H1 (cell line): ENCODE measurements around the gene KIR2DL4. TPM values are rescaled to one million over a fixed set of nuclear protein-coding genes. Genes with fewer than 3 reads are reported as not detected.
"Not testable (repeated sequence)": the region's sequence is repeated elsewhere in the genome, so short reads cannot be mapped to it uniquely, and the experiment has no call there.

ENCODE experiments used
- CTCF ChIA-PET: fragments of 300-600 bp; sonication (Branson Sonifier 250); formaldehyde crosslinking; loops from one replicate; lab custom pipeline; 2021; ENCODE audit not compliant: partially characterized antibody; lab: Charles Lee
- POLR2A ChIA-PET: fragments of 300-600 bp; sonication (Branson Sonifier 250); formaldehyde crosslinking; loops from one replicate; lab custom pipeline; 2021; ENCODE audit warnings: inconsistent platforms; ENCODE audit not compliant: partially characterized antibody; lab: Charles Lee
- DNase-seq, 2 experiments: peaks; one replicate each; pipeline versions ENCODE4 v3.0.0 to v3.0.0-alpha.2; 2010 to 2022; ENCODE audit warnings: low spot score in 2 of 2, low read depth in 1 of 2, mixed read lengths in 1 of 2
- FAIRE-seq: peaks from 2 replicates; lab custom pipeline; 2011; peaks lifted over from hg19 to GRCh38; lab: Jason Lieb, UNC
- H2AFZ ChIP-seq: 2 replicates; pipeline ENCODE4 v1.8.1; 2012; ENCODE audit warnings: low read length, inconsistent platforms
- H2AK5ac ChIP-seq: 2 replicates; pipeline ENCODE4 v1.6.1; 2013; ENCODE audit warnings: low read depth, low read length
- H2BK120ac ChIP-seq: replicated peaks from 2 replicates; pipeline ENCODE3; 2013; ENCODE audit warnings: low read depth, low read length, inconsistent platforms
- H2BK12ac ChIP-seq: 2 replicates; pipeline ENCODE4 v1.6.1; 2013; ENCODE audit warnings: low read depth, low read length
- H2BK15ac ChIP-seq: 2 replicates; pipeline ENCODE4 v1.6.1; 2013; ENCODE audit warnings: low read length
- H2BK20ac ChIP-seq: 2 replicates; pipeline ENCODE4 v1.6.1; 2013; ENCODE audit warnings: low read length
- H2BK5ac ChIP-seq: 2 replicates; pipeline ENCODE4 v1.6.1; 2013; ENCODE audit warnings: low read depth, low read length
- H3K14ac ChIP-seq: 2 replicates; pipeline ENCODE4 v1.6.1; 2013; ENCODE audit warnings: inconsistent platforms; ENCODE audit not compliant: insufficient read length
- H3K18ac ChIP-seq: 2 replicates; pipeline ENCODE4 v1.6.1; 2013; ENCODE audit warnings: low read length; ENCODE audit errors: extremely low read depth
- H3K23ac ChIP-seq: 2 replicates; pipeline ENCODE4 v1.6.1; 2013; ENCODE audit warnings: inconsistent platforms; ENCODE audit not compliant: insufficient read length
- H3K23me2 ChIP-seq: 2 replicates; pipeline ENCODE4 v1.6.1; 2013; ENCODE audit warnings: low read depth, low read length
- H3K27ac ChIP-seq: 2 replicates; pipeline ENCODE4 v1.6.1; 2011; ENCODE audit warnings: low read depth, low read length, inconsistent platforms
- H3K27me3 ChIP-seq, 4 experiments: replicated peaks in 1 of 4; 1 replicate in 1 of 4; 2 replicates in 3 of 4; pipeline versions ENCODE4 v1.6.1 to v1.8.1; 2011 to 2013; ENCODE audit warnings: low read length in 3 of 4, mild to moderate bottlenecking in 3 of 4, inconsistent platforms in 2 of 4, mixed read lengths in 2 of 4, moderate library complexity in 1 of 4; ENCODE audit not compliant: control insufficient read depth in 3 of 4, insufficient read depth in 3 of 4; ENCODE audit errors: extremely low read depth in 1 of 4
- H3K36me3 ChIP-seq, 4 experiments: 2 replicates each; pipeline versions ENCODE4 v1.6.1 to v1.8.1; 2011 to 2013; ENCODE audit warnings: mild to moderate bottlenecking in 4 of 4, low read length in 3 of 4, moderate library complexity in 2 of 4, control low read depth in 1 of 4, inconsistent platforms in 1 of 4; ENCODE audit not compliant: insufficient read depth in 4 of 4, control insufficient read depth in 2 of 4
- H3K4ac ChIP-seq: replicated peaks from 2 replicates; pipeline ENCODE3; 2013; ENCODE audit warnings: low read length, low read depth, mixed read lengths, inconsistent platforms; ENCODE audit not compliant: insufficient read length
- H3K4me1 ChIP-seq, 4 experiments: replicated peaks in 1 of 4; 1 replicate in 1 of 4; 2 replicates in 3 of 4; pipeline versions ENCODE4 v1.6.1 to v1.8.1; 2011 to 2013; ENCODE audit warnings: low read length in 3 of 4, inconsistent platforms in 2 of 4, mixed read lengths in 1 of 4; ENCODE audit not compliant: insufficient read depth in 4 of 4, control insufficient read depth in 3 of 4
- H3K4me2 ChIP-seq, 2 experiments: 2 replicates each; pipeline versions ENCODE4 v1.6.1 to v1.8.1; 2011 to 2013; ENCODE audit warnings: low read depth in 2 of 2, low read length in 2 of 2, control low read depth in 1 of 2, inconsistent platforms in 1 of 2, mild to moderate bottlenecking in 1 of 2; ENCODE audit not compliant: insufficient read depth in 1 of 2
- H3K4me3 ChIP-seq, 4 experiments: fragments of 200-600, 300-600 bp in 1 of 4; sonication (generic), shearing (Covaris generic), sonication (Bioruptor Twin) in 1 of 4; 2 replicates each; pipeline versions ENCODE4 v1.5.1 to v1.8.1; 2011 to 2016; ENCODE audit warnings: low read length in 4 of 4, low read depth in 3 of 4, control low read depth in 2 of 4, inconsistent platforms in 2 of 4, mild to moderate bottlenecking in 2 of 4, mixed read lengths in 1 of 4, moderate library complexity in 1 of 4; ENCODE audit not compliant: insufficient read depth in 2 of 4; ENCODE audit errors: extremely low read depth in 1 of 4
- H3K56ac ChIP-seq: replicated peaks from 2 replicates; pipeline ENCODE3; 2013; ENCODE audit warnings: low read depth, mild to moderate bottlenecking, mixed read lengths, low read length, inconsistent platforms; ENCODE audit not compliant: insufficient read length
- H3K79me1 ChIP-seq: 2 replicates; pipeline ENCODE4 v1.6.1; 2013; ENCODE audit warnings: low read depth, low read length, control low read depth
- H3K79me2 ChIP-seq, 2 experiments: 2 replicates each; pipeline versions ENCODE4 v1.6.1 to v1.8.1; 2012 to 2013; ENCODE audit warnings: low read length in 2 of 2, mild to moderate bottlenecking in 2 of 2, inconsistent platforms in 1 of 2; ENCODE audit not compliant: insufficient read depth in 2 of 2, control insufficient read depth in 1 of 2
- H3K9ac ChIP-seq, 4 experiments: replicated peaks in 1 of 4; 1 replicate in 1 of 4; 2 replicates in 3 of 4; pipeline versions ENCODE4 v1.6.1 to v1.8.1; 2011 to 2013; ENCODE audit warnings: low read depth in 3 of 4, low read length in 3 of 4, control low read depth in 2 of 4, mild to moderate bottlenecking in 2 of 4, moderate library complexity in 2 of 4, inconsistent platforms in 1 of 4; ENCODE audit errors: extremely low read depth in 1 of 4
- H3K9me3 ChIP-seq, 2 experiments: 2 replicates each; pipeline versions ENCODE4 v1.6.1 to v1.8.1; 2012 to 2013; ENCODE audit warnings: mild to moderate bottlenecking in 2 of 2, moderate library complexity in 2 of 2, control low read depth in 1 of 2, inconsistent platforms in 1 of 2, low read depth in 1 of 2, low read length in 1 of 2, mixed read lengths in 1 of 2; ENCODE audit not compliant: insufficient read depth in 2 of 2
- H4K20me1 ChIP-seq, 2 experiments: replicated peaks in 1 of 2; 2 replicates each; pipeline versions ENCODE3 to v1.8.1; 2011 to 2013; ENCODE audit warnings: inconsistent platforms in 2 of 2, low read length in 2 of 2, mild to moderate bottlenecking in 1 of 2; ENCODE audit not compliant: insufficient read depth in 2 of 2, control insufficient read depth in 1 of 2
- H4K5ac ChIP-seq: 2 replicates; pipeline ENCODE4 v1.6.1; 2013; ENCODE audit warnings: low read length, low read depth, mixed read lengths, inconsistent platforms; ENCODE audit not compliant: insufficient read length
- H4K8ac ChIP-seq: 2 replicates; pipeline ENCODE4 v1.8.0; 2013; ENCODE audit warnings: mild to moderate bottlenecking, moderate library complexity, low read length, inconsistent platforms; ENCODE audit not compliant: insufficient read depth; ENCODE audit errors: extremely low read depth
- H4K91ac ChIP-seq: replicated peaks from 2 replicates; pipeline ENCODE3; 2013; ENCODE audit warnings: low read length, mixed read lengths, inconsistent platforms; ENCODE audit not compliant: insufficient read length
- CEBPB ChIP-seq: IDR thresholded peaks from 2 replicates; pipeline ENCODE4 v1.6.1; 2012; ENCODE audit warnings: low read depth, low read length
- EZH2 ChIP-seq: fragments of 200-600 bp; sonication (generic); IDR thresholded peaks from 2 replicates; pipeline ENCODE4 v1.7.1; 2012; ENCODE audit warnings: low read depth, mild to moderate bottlenecking, moderate library complexity, low read length, inconsistent platforms; ENCODE audit not compliant: severe bottlenecking
- PHF8 ChIP-seq: fragments of 200-600 bp; sonication (generic); conservative IDR thresholded peaks from 2 replicates; pipeline ENCODE4 v1.7.1; 2012; ENCODE audit warnings: low read depth, mild to moderate bottlenecking, inconsistent platforms, low read length, moderate library complexity
- RAD21 ChIP-seq, 2 experiments: IDR thresholded peaks in 1 of 2; conservative IDR thresholded peaks in 1 of 2; 2 replicates each; pipeline ENCODE4 v1.6.1; 2011; ENCODE audit warnings: low read depth in 2 of 2, low read length in 2 of 2, improper control_type of control experiment in 1 of 2, inconsistent platforms in 1 of 2, mild to moderate bottlenecking in 1 of 2, moderate library complexity in 1 of 2
- TAF1 ChIP-seq: IDR thresholded peaks from 2 replicates; pipeline ENCODE4 v1.6.1; 2011; ENCODE audit warnings: mild to moderate bottlenecking, low read depth, low read length
- WGBS, 2 experiments: shearing (Covaris generic) in 1 of 2; methylation state at CpG; one replicate each; pipeline versions ENCODE4 v1.1.6 to v1.1.7; 2013 to 2015; ENCODE audit warnings: low lambda C conversion rate in 2 of 2, mixed read lengths in 2 of 2, inconsistent platforms in 1 of 2, low coverage in 1 of 2, missing lambda C conversion rate in 1 of 2; ENCODE audit not compliant: insufficient replicate concordance in 2 of 2, insufficient coverage in 1 of 2, insufficient read length in 1 of 2; ENCODE audit errors: extremely low coverage in 1 of 2, missing lambda C conversion rate in 1 of 2; 5-methylcytosine and 5-hydroxymethylcytosine counted together
- polyA plus RNA-seq, 7 experiments: library from polyadenylated mRNA; depleted of rRNA in 3 of 7; stranded (reverse) in 5 of 7; unstranded in 2 of 7; fragments of >200 nt in 5 of 7; fragments of 200-250 nt in 2 of 7; gene quantifications; 1 replicate in 5 of 7; 2 replicates in 1 of 7; 4 replicates in 1 of 7; pipeline versions ENCODE4 v1.2.1 to v1.2.3, GENCODE V29; 2011 to 2013; ENCODE audit warnings: missing spikeins in 2 of 7, mixed read lengths in 2 of 7
- total RNA-seq: library from RNA; stranded (reverse); fragmentation: NEBNext Ultra II Directional; extraction: Animal tissue kit (Norgen Biotek cat#: 25700); gene quantifications from 2 replicates; pipeline ENCODE4 v1.2.1, GENCODE V29; 2021

KIR2DL4 gene
- total and polyA plus RNA-seq, 2 of the 8 experiments (the other 6 are each of a cell fraction or from before 2014, with no cell fraction given) = not detected

DNA sequence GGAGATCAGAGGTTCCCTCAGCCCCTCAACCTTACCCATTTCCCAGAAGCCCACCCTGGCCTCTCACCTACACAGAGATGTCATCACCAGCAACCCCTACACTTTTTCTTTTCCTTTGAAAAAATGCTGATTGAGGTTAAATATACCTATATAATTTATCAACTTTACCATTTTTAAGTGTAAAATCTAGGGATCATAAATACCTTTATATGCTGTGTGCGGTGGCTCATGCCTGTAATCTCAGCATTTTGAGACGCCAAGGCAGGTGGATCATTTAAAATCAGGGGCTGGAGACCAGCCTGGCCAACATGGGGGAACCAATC lies 3.1 kb downstream of the KIR2DL4 start (continued):
- TF ChIP-seq RAD21 (IDR thresholded peaks at IDR 0.05 in 1 of 2, conservative IDR thresholded peaks at IDR 0.05 in 1 of 2; ENCODE audit: low read depth in 2 of 2, low read length in 2 of 2) (no peak), CEBPB (no peak), PHF8 (no peak), TAF1 (no peak), EZH2 (no peak)

DNA sequence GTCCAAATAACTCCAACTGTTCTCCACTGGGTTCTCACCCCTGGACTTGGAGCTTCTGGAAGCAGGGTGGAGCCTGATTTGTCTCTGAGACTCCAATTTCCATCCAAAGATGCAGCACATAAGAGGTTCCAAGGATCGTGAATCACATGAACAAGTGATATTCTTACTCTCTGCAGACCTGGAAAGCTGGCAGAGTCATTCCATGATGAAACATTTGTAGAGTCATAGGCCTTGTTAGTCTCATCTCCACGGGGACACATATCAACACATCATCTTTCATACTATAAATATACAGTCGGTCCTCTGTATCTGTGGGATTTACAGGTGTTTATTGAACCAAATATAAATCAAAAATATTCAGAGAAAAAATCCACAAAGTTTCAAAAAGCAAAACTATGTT lies 11.2 kb downstream of the KIR2DL4 start:
- H3K79me1 ChIP-seq, H3K27me3 ChIP-seq, H4K20me1 ChIP-seq, H3K9ac ChIP-seq, H2BK15ac ChIP-seq, H3K14ac ChIP-seq, DNase-seq, H3K18ac ChIP-seq, H3K27ac ChIP-seq, H3K4me3 ChIP-seq, H2BK5ac ChIP-seq, H3K23ac ChIP-seq, H4K91ac ChIP-seq, H4K5ac ChIP-seq, H4K8ac ChIP-seq, H3K4ac ChIP-seq, H3K36me3 ChIP-seq, H2AK5ac ChIP-seq, H2BK12ac ChIP-seq, H2BK120ac ChIP-seq, H3K56ac ChIP-seq, H2BK20ac ChIP-seq, H3K4me1 ChIP-seq, H3K23me2 ChIP-seq, CTCF ChIA-PET, H2AFZ ChIP-seq, FAIRE-seq, H3K4me2 ChIP-seq, POLR2A ChIA-PET, H3K79me2 ChIP-seq: not testable (repeated sequence)
- peaks cover 72 to 87% of the 10 kb centered on the region in 2 experiments for H3K9me3 ChIP-seq
- 62% methylated on average over 3 of the region's 3 CpGs; no CpG with 5 or more reads in 1 of the 2 experiments for WGBS, 2 experiments
